Stimulated activated naive B cell treated with anti-CD40 and anti-IgM and Interleukin-4, amounts not matched to agents 10 μg/mL and 1 μg/mL and 100 μg/mL, for 72 hours (primary cell): ENCODE results near the gene SCNM1.
A peak's percentile ranks its signal among the peaks of the same experiment; 100 is the strongest.

Experiments
- ATAC-seq, 2 donors: fragments of 150-1000 bp; cut with Tn5 transposase; replicated peaks; 2 replicates each; pipeline ENCODE4 v1.10.0; 2021; ENCODE audit warnings: moderate library complexity in 1 of 2
- DNase-seq: peaks from one replicate; pipeline ENCODE4 v3.0.0; 2021
- H3K27ac Mint-ChIP-seq: one replicate; pipeline ENCODE4 v1.8.0; 2022; ENCODE audit warnings: mild to moderate bottlenecking, mixed read lengths
- H3K27me3 Mint-ChIP-seq, 2 donors: one replicate each; pipeline ENCODE4 v1.8.0; 2022; ENCODE audit warnings: mixed read lengths in 2 of 2
- H3K36me3 Mint-ChIP-seq, 2 donors: one replicate each; pipeline ENCODE4 v1.8.0; 2022; ENCODE audit warnings: mixed read lengths in 2 of 2, mild to moderate bottlenecking in 1 of 2
- H3K4me1 Mint-ChIP-seq, 2 donors: one replicate each; pipeline ENCODE4 v1.8.0; 2022; ENCODE audit warnings: mixed read lengths in 2 of 2, mild to moderate bottlenecking in 1 of 2
- H3K4me3 Mint-ChIP-seq, 2 donors: one replicate each; pipeline ENCODE4 v1.8.0; 2022; ENCODE audit warnings: mild to moderate bottlenecking in 2 of 2, mixed read lengths in 2 of 2, moderate library complexity in 1 of 2
- H3K9me3 Mint-ChIP-seq, 2 donors: one replicate each; pipeline ENCODE4 v1.8.0; 2022; ENCODE audit warnings: mixed read lengths in 2 of 2, mild to moderate bottlenecking in 1 of 2

The SCNM1 gene

DNA sequence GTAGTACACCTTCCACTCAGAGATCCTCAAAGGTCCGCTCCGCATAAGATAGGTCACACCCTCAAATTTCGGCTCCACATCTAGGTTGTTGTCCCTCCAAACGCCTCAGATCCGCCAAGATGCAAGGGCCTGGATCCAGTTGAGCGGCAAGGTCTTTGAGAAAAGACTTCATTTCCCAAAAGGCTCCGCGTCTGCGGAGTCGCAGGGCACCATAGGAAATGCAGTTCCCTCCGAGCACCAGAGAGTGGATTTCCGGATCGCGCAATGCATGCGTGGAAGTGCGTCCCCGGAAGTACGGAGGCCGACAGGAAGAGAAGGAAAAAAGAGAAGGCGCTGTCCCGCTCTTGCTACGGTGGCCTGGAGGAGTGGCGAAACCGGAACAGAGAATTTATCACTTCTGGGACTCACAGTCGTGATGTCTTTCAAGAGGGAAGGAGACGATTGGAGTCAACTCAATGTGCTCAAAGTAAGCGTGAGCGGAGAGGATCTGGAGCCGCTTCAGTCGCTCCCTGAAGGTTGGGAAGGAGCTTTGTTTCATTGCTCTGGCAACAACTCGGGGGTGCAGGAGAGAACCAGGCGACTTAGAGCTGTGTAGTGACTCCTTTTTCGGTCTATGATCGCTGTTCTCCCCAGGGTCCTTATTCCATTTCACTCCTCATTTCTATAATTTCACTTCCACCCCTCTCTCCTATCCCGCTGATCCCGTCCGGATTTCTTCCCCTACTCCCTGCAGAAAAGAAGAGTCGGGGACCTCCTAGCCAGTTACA lies at the start of gene SCNM1, which contains the start of gene LYSMD1:
TSS of gene SCNM1 (plus strand) at position 407 of the 767 bp plus-strand sequence. CDS start at position 416, 9 bp downstream.
TSS of gene LYSMD1 (minus strand) at position 165 of the 767 bp plus-strand sequence. CDS start 644 bp downstream, outside the sequence.
- H3K4me3 Mint-ChIP-seq, result peak within 1 kb of the TSS; percentile 92 to 94
- DNase-seq (peak; percentile 97), ATAC-seq (peak; percentile 94 to 95)
- no peaks in the 10 kb centered on the region for H3K9me3 Mint-ChIP-seq
- H3K27ac Mint-ChIP-seq, result peak within 1 kb of the TSS; percentile 96
- H3K4me1 Mint-ChIP-seq, result peaks cover 26 to 59% of the 10 kb centered on the region in 2 donors
- H3K36me3 Mint-ChIP-seq, result peaks cover 32 to 51% of the 10 kb centered on the region in 2 donors
- no peaks in the 10 kb centered on the region for H3K27me3 Mint-ChIP-seq

GRCh38 chr1:151124763-151125403 lies 41.1 kb upstream of the SCNM1 start:
- H3K4me1 Mint-ChIP-seq, result no peaks in the 10 kb centered on the region

GRCh38 chr1:151128800-151129199 lies 37.1 kb upstream of the SCNM1 start:
- Mint-ChIP-seq H3K36me3 (peaks cover 0 to 10% of the 10 kb centered on the region in 2 donors), H3K27ac (no peak overlapping the region), H3K4me3 (no peak overlapping the region), H3K27me3 (no peaks in the 10 kb centered on the region), H3K9me3 (no peaks in the 10 kb centered on the region), H3K4me1 (peaks cover 3 to 7% of the 10 kb centered on the region in 2 donors)
- ATAC-seq (no peak), DNase-seq (no peak)

More at GRCh38 chr1:151124763-151125403, 41.1 kb upstream of the SCNM1 start:
- Mint-ChIP-seq H3K27me3 (no peaks in the 10 kb centered on the region), H3K4me3 (no peak overlapping the region), H3K9me3 (no peaks in the 10 kb centered on the region), H3K36me3 (peaks cover 0 to 21% of the 10 kb centered on the region in 2 donors), H3K27ac (no peak overlapping the region)
- no peak for DNase-seq
- no peak for ATAC-seq

DNA sequence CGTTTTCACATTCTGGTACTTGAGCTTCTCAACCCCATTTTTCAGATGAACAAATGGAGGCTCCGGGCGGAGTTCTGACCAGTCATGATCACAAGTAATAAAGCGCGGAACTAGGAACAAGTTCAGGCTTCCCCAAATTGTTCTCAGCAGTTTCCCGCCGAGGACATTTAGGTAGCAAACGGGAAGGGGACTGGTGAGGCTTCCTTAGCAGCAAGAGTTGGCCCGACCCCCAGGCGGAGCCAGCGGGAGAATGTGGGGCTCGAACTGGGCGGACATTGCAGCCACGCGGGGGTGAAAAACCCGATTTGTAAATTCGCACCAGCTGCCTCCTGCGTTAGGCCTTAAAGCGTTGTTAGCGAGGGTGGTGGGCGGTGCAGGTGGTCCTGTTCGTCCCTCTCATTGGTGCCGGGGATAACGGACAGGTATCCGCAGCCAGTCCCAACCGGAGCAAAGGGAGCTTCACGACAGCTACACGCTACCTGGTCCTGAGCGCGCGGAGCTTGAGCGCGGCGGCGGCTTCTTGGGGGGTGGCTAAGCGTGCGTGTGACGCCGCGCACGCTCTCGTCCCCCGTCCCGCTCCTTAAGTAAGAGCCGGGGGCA lies 34.9 kb upstream of the SCNM1 start:
- DNase-seq (peak; percentile 84), ATAC-seq (peak; percentile 100)
- H3K27me3 Mint-ChIP-seq, result no peaks in the 10 kb centered on the region
- peak overlapping the region; percentile 91 for H3K27ac Mint-ChIP-seq
- peaks cover 3 to 7% of the 10 kb centered on the region in 2 donors for H3K4me1 Mint-ChIP-seq
- no peaks in the 10 kb centered on the region for H3K36me3 Mint-ChIP-seq
- H3K4me3 Mint-ChIP-seq, result peak overlapping the region; percentile 79 to 81
- H3K9me3 Mint-ChIP-seq, result no peaks in the 10 kb centered on the region

DNA sequence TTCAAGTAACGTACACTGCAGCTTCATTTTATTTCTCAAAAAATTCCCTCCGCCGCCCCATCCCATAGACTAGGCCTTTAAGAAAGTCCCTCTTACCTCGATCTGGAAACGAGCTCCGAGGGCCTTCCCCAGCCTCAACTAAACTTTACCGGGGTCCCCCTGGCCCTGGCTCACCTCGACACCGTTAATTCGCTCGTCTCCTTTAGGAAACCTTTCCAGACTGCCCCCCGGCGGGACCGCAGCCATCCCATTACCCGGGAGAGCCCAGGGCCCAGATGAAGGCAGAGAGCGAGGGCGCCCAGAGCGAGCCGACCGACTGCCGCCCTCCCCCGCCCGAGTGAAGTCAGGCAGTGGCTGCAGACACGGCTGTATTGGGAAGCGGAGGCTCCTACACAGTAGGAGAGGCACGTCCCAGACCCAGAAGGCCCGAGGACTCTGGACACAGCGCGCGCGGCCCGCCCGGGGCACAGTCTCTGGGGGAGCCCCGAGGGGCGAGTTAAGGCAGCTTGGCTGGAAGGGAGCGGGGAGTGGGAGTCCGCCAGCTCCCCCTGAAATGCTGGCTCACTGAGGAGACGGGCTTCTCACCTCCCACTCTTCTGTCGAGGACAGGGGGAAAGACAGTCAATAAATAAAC lies 34.1 kb upstream of the SCNM1 start:
- Mint-ChIP-seq H3K4me3 (peak overlapping the region; percentile 79 to 81), H3K27ac (peak overlapping the region; percentile 91), H3K27me3 (no peaks in the 10 kb centered on the region), H3K4me1 (peaks cover 3 to 7% of the 10 kb centered on the region in 2 donors), H3K36me3 (no peaks in the 10 kb centered on the region), H3K9me3 (peaks cover 0 to 2% of the 10 kb centered on the region in 2 donors)
- ATAC-seq (no peak), DNase-seq (no peak)

DNA sequence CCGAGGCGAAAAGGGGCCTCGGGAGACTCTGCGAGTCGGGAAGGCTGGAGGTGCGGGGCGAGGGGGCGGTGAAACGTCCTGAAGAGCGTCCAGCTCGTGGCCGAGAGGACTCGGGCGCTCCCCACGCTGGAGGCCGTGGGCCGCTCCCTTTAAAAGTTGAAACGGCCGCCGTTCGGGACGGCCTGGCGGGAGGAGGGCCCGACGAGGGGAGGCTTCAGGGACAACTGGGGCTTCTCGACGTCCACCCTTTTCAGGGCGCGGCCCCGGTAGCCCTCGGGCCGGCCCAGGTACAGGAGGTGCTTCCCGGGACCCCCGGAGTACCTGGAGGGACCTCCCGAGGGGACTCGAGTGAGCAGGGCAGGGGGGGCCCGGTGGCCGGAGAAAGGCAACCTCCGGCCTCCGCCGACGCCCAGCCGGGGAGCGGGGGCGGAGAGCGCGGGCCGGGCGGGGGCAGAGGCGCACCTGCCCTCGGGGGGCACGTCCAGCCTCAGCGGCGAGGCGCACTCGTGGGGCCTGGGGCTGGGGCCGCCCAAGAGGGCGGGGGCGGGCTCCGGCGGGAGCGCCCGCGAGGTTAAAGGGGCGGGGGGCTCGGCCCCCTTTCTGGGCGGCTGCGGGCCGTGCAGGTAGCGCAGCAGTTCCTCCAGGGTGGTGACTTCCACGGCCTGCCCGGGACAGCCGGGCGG lies 33.5 kb upstream of the SCNM1 start:
- no peaks in the 10 kb centered on the region for H3K27me3 Mint-ChIP-seq
- H3K27ac Mint-ChIP-seq, result no peak overlapping the region
- H3K4me3 Mint-ChIP-seq, result no peak overlapping the region
- H3K4me1 Mint-ChIP-seq, result peaks cover 3 to 7% of the 10 kb centered on the region in 2 donors
- DNase-seq (no peak), ATAC-seq (no peak)
- peaks cover 0 to 2% of the 10 kb centered on the region in 2 donors for H3K9me3 Mint-ChIP-seq
- no peaks in the 10 kb centered on the region for H3K36me3 Mint-ChIP-seq

DNA sequence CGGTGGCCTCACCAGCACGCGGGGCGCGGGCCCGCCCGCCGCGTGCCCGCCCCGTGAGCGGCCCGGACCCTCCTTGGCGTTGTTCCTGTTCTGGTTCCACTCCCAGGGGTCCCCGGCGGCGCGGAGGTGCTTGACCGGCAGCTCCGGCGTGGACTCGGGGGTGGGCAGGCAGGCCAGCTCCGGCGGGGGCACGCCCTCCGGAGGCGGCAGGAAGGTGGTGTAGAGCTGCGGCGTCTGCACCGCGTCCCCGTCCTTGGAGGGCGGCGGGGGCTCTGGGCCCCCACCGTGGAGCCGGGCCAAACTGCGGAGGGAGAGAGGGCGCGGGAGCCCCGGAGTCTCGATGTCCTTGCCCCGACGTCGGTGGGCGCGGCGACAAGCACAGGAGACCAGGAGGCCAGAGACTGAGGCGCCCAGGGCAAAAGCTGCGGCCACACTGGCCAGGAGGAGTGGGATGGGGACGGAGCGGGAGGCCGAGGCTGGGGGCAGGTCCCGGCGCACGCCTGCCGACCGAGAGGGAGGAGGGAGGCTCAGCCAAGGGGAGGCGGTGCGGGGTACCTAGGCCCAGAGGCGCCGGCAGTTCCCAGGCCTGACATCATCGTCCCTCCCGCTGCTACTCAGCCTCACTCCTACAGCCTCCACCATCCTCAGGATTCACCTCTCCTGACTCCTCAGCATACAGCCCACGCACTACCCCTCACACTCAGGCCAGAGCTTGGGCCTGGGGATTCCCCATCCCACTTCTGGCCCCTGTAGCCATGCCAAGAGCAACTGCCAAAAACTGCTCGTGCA lies 32.7 kb upstream of the SCNM1 start:
- peaks cover 0 to 2% of the 10 kb centered on the region in 2 donors for H3K9me3 Mint-ChIP-seq
- no peaks in the 10 kb centered on the region for H3K27me3 Mint-ChIP-seq
- H3K36me3 Mint-ChIP-seq, result no peaks in the 10 kb centered on the region
- H3K4me3 Mint-ChIP-seq, result no peak overlapping the region
- H3K4me1 Mint-ChIP-seq, result peaks cover 3 to 7% of the 10 kb centered on the region in 2 donors
- DNase-seq (no peak), ATAC-seq (no peak)
- H3K27ac Mint-ChIP-seq, result no peak overlapping the region

GRCh38 chr1:151134396-151134795 lies 31.5 kb upstream of the SCNM1 start:
- Mint-ChIP-seq H3K27me3 (no peaks in the 10 kb centered on the region), H3K27ac (no peak overlapping the region), H3K4me3 (no peak overlapping the region), H3K4me1 (peaks cover 3 to 7% of the 10 kb centered on the region in 2 donors), H3K36me3 (no peaks in the 10 kb centered on the region), H3K9me3 (peaks cover 0 to 2% of the 10 kb centered on the region in 2 donors)
- no peak for ATAC-seq
- DNase-seq, result no peak

GRCh38 chr1:151134991-151135390 lies 31.0 kb upstream of the SCNM1 start:
- no peaks in the 10 kb centered on the region for H3K27me3 Mint-ChIP-seq
- peaks cover 3 to 7% of the 10 kb centered on the region in 2 donors for H3K4me1 Mint-ChIP-seq
- ATAC-seq (no peak), DNase-seq (no peak)
- H3K27ac Mint-ChIP-seq, result no peak overlapping the region
- peaks cover 0 to 2% of the 10 kb centered on the region in 2 donors for H3K9me3 Mint-ChIP-seq
- no peak overlapping the region for H3K4me3 Mint-ChIP-seq
- no peaks in the 10 kb centered on the region for H3K36me3 Mint-ChIP-seq

DNA sequence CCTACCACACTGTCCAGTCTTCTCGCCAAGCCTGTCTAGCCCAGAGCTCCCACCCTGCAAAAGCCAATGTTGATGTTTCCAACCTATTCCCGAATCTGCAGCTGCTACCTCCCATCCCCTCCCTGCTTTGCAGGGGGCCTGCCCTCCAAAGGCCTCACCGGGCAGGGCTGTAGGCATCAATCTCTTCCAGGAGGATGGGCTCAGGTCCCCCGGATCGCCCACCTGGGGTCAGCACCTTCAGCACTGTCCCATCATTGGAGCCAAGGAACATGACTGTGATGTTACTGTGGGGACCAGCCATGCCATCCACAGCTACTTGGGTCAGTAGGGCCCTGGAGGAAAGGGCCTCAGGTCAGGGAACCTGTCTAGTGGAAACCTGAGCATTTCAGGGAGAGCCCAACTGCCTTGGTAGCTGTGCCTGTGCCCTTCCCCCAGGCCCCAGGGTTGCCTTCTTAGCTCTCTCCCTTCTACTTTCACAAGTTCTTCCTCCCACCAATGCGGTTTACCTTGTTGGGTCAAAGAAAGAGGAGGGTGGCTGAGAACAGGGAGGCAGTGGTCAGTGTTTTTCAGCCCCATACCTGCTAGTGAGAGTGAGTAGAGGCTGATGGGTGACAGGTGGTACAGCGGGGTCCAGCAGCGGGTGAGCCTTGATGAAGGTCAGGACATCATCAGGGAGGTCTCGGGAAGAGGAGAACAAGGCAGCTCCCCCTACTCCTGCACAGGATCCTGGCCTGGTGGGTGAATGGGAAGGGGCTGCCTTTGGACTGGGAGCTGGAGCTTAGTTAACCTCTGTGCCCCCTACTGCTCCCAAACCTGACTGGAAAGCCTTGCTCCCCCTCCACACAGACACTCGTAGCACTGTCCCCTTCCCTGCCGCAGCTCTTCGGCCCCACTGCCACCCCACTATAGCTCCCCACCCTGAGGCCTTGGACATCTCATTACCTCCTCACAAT lies 30.2 kb upstream of the SCNM1 start:
- H3K27me3 Mint-ChIP-seq, result no peaks in the 10 kb centered on the region

GRCh38 chr1:151137789-151138188 lies 28.2 kb upstream of the SCNM1 start:
- Mint-ChIP-seq H3K4me1 (peaks cover 5 to 8% of the 10 kb centered on the region in 2 donors), H3K4me3 (no peak overlapping the region), H3K27ac (no peak overlapping the region), H3K27me3 (no peaks in the 10 kb centered on the region), H3K36me3 (no peaks in the 10 kb centered on the region), H3K9me3 (peaks cover 0 to 2% of the 10 kb centered on the region in 2 donors)
- no peak for DNase-seq
- no peak for ATAC-seq

More for the DNA sequence above, 30.2 kb upstream of the SCNM1 start:
- no peak overlapping the region for H3K4me3 Mint-ChIP-seq
- H3K9me3 Mint-ChIP-seq, result peaks cover 0 to 2% of the 10 kb centered on the region in 2 donors
- H3K4me1 Mint-ChIP-seq, result peaks cover 3 to 7% of the 10 kb centered on the region in 2 donors
- no peak for DNase-seq
- H3K27ac Mint-ChIP-seq, result no peak overlapping the region
- no peak for ATAC-seq
- H3K36me3 Mint-ChIP-seq, result no peaks in the 10 kb centered on the region

DNA sequence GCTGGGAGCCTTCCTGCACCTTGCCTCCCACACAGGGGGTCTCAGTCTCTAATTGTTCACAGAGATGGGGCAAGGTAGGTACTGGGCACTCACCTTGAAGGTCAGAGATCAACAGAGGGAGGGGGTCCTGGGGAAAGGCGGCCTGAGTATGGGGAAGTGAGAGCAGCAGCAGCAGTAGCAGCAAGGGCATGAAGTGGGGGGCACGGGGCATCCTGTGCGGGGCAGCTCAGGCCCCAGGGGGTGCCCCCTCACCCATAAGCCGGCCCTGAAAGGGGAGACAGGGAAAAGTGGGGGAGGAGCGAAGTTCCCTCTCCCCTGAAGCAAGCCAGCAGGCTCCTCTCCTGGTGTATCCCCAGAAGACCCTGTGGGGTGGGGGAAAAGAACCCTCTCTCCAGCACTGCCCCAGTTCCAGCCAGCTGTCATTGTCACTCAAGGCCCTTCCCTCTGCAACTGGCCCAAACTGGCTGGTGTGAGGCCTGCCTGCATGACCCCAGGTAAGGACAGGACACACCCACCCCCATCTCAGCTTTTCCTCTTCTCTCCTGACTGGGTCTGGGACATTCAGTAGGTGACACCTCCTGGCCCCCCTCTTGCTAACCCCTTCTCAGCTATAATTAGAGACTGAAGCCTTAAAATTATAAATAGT lies 23.4 kb upstream of the SCNM1 start:
- Mint-ChIP-seq H3K4me1 (peaks cover 22 to 44% of the 10 kb centered on the region in 2 donors), H3K27ac (peak overlapping the region; percentile 51), H3K36me3 (no peaks in the 10 kb centered on the region), H3K4me3 (no peak overlapping the region), H3K9me3 (no peaks in the 10 kb centered on the region), H3K27me3 (peaks cover 14 to 19% of the 10 kb centered on the region in 2 donors)
- no peak for ATAC-seq
- no peak for DNase-seq
